Uterus (tissue), 2 donors: Measurements from ENCODE around the gene MED22.

Experiments
- CTCF ChIP-seq, 4 experiments: fragments of 200-600 bp in 2 of 4; fragments of 450-650 bp in 2 of 4; sonication (generic) in 2 of 4; IDR thresholded peaks; one replicate each; pipeline ENCODE4 v1.5.1; 2016 to 2019; ENCODE audit warnings: antibody characterized with exemption in 4 of 4, mild to moderate bottlenecking in 2 of 4, moderate library complexity in 1 of 4
- POLR2A ChIP-seq, 2 donors: fragments of 450-650 bp; IDR thresholded peaks; one replicate each; pipeline ENCODE4 v1.6.1; 2016; ENCODE audit warnings: antibody characterized with exemption in 2 of 2, mild to moderate bottlenecking in 1 of 2, moderate library complexity in 1 of 2

DNA sequence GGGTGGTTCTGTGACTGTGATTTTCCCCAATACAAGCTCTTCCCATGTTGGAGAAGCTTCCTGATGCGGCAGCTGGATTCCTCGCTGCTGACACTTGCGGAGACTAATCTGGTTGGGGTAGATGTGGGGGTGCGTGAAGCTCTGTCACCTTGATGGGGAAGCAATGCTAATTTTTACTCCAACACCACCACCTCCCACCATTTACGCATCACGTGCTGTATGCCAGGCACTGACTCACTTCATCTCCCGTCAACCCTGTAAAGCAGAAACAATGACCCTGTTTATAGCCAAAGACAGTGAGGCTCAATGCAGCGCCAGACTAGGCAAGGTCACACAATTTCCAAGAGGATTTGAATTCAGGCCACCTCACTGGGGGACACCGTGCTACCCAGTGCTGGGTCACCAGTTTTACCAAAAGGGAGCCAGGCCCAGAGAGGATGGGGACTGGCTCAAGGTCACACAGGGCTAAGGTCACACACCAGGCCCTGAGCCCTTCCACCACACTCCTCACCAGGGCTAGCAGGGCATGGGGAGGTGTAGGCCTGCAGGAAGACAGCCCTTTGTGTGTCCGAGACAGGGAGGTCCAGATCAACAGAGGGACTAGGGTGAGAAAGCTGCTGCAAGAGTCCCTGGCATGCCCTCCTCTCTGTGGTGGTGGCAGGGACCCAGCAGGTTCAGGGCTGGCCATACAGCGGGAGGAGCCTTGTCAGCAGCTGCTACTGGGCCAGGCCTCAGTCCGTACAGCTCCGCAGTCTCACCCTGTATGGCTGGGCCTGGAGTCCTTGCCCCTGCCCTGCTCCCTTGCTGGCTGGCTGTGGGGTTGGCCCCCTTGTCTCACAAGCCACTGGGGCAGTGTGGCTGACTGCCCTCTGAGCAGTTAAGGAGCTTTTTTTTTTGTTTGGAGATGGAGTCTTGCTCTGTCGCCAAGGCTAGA lies 31.5 kb upstream of the MED22 start:
- TF ChIP-seq CTCF (IDR thresholded peaks at IDR 0.05): no peak
- no peak for TF ChIP-seq POLR2A (IDR thresholded peaks at IDR 0.05)
